Measurements from ENCODE around the gene FBXW8. TPM values are rescaled to one million over a fixed set of nuclear protein-coding genes. Genes with fewer than 3 reads are reported as not detected.

Gene FBXW8
- total RNA-seq, 4 donors from 2014 or later, result 9.1 to 19.0 (median 13.5) TPM

- no peak overlapping the region for H3K27ac ChIP-seq
- TF ChIP-seq POLR2AphosphoS5 (IDR thresholded peaks at IDR 0.05) (no peak), CTCF (IDR thresholded peaks at IDR 0.05) (no peak), POLR2A (IDR thresholded peaks at IDR 0.05) (no peak), EP300 (IDR thresholded peaks at IDR 0.05) (no peak)
- H3K4me1 ChIP-seq, result no peaks in the 10 kb centered on the region
- no peak overlapping the region for H3K4me3 ChIP-seq
- H3K9me3 ChIP-seq, result no peaks in the 10 kb centered on the region
- peaks cover 16% of the 10 kb centered on the region for H3K36me3 ChIP-seq
- no peak for DNase-seq (ENCODE audit: low spot score in 2 of 2)
- H3K27me3 ChIP-seq, result no peaks in the 10 kb centered on the region
Observed at GRCh38 chr12:116990329-116990728, 79.6 kb downstream of the FBXW8 start.

GRCh38 chr12:116990971-116991966, 80.5 kb downstream of the FBXW8 start:
- Histone ChIP-seq H3K27me3 (no peaks in the 10 kb centered on the region), H3K27ac (no peak overlapping the region), H3K36me3 (peaks cover 16% of the 10 kb centered on the region), H3K4me3 (no peak overlapping the region), H3K4me1 (no peaks in the 10 kb centered on the region), H3K9me3 (no peaks in the 10 kb centered on the region)
- 78% methylated on average over 7 of the region's 7 CpGs for WGBS
- no peak for TF ChIP-seq POLR2A (IDR thresholded peaks at IDR 0.05)
- no peak for TF ChIP-seq EP300 (IDR thresholded peaks at IDR 0.05)
- TF ChIP-seq POLR2AphosphoS5 (IDR thresholded peaks at IDR 0.05), result no peak
- TF ChIP-seq CTCF (IDR thresholded peaks at IDR 0.05), result no peak
- DNase-seq (ENCODE audit: low spot score in 2 of 2), result no peak

GRCh38 chr12:116996093-116996492, 85.3 kb downstream of the FBXW8 start:
- H3K36me3 ChIP-seq, result peaks cover 11% of the 10 kb centered on the region
- DNase-seq (ENCODE audit: low spot score in 2 of 2), result no peak
- TF ChIP-seq CTCF (IDR thresholded peaks at IDR 0.05) (no peak), EP300 (IDR thresholded peaks at IDR 0.05) (no peak), POLR2A (IDR thresholded peaks at IDR 0.05) (no peak), POLR2AphosphoS5 (IDR thresholded peaks at IDR 0.05) (no peak)
- H3K27ac ChIP-seq, result no peak overlapping the region
- no peaks in the 10 kb centered on the region for H3K27me3 ChIP-seq
- H3K4me1 ChIP-seq, result no peaks in the 10 kb centered on the region
- H3K4me3 ChIP-seq, result no peak overlapping the region
- 93% methylated on average over 13 of the region's 13 CpGs for WGBS
- H3K9me3 ChIP-seq, result no peaks in the 10 kb centered on the region

- H3K27ac ChIP-seq, result no peak overlapping the region
- no peak overlapping the region for H3K4me3 ChIP-seq
- WGBS, result 72% methylated on average over 8 of the region's 8 CpGs
- peaks cover 11% of the 10 kb centered on the region for H3K36me3 ChIP-seq
- H3K4me1 ChIP-seq, result no peaks in the 10 kb centered on the region
- DNase-seq (ENCODE audit: low spot score in 2 of 2), result no peak
- TF ChIP-seq CTCF (IDR thresholded peaks at IDR 0.05) (no peak), EP300 (IDR thresholded peaks at IDR 0.05) (no peak), POLR2AphosphoS5 (IDR thresholded peaks at IDR 0.05) (no peak), POLR2A (IDR thresholded peaks at IDR 0.05) (no peak)
- H3K27me3 ChIP-seq, result no peaks in the 10 kb centered on the region
- no peaks in the 10 kb centered on the region for H3K9me3 ChIP-seq
Observed at GRCh38 chr12:116996621-116997020, 85.9 kb downstream of the FBXW8 start.

GRCh38 chr12:116999066-116999465, 88.3 kb downstream of the FBXW8 start:
- no peak for DNase-seq (ENCODE audit: low spot score in 2 of 2)
- no peaks in the 10 kb centered on the region for H3K4me1 ChIP-seq
- no peaks in the 10 kb centered on the region for H3K9me3 ChIP-seq
- H3K4me3 ChIP-seq, result no peak overlapping the region
- no peaks in the 10 kb centered on the region for H3K27me3 ChIP-seq
- peaks cover 21% of the 10 kb centered on the region for H3K36me3 ChIP-seq
- H3K27ac ChIP-seq, result no peak overlapping the region
- TF ChIP-seq POLR2A (IDR thresholded peaks at IDR 0.05) (no peak), EP300 (IDR thresholded peaks at IDR 0.05) (no peak), POLR2AphosphoS5 (IDR thresholded peaks at IDR 0.05) (no peak), CTCF (IDR thresholded peaks at IDR 0.05) (no peak)
- 91% methylated on average over 7 of the region's 7 CpGs for WGBS
